Neural crest cell (in vitro differentiated cells): ENCODE measurements around the gene APOD. TPM values are rescaled to one million over a fixed set of nuclear protein-coding genes. Genes with fewer than 3 reads are reported as not detected.
A peak's percentile ranks its signal among the peaks of the same experiment; 100 is the strongest.

Experiments used
- DNase-seq: peaks from one replicate; pipeline ENCODE4 v3.0.0; 2021; ENCODE audit warnings: low read depth, mixed read lengths, low spot score
- H3K27ac Mint-ChIP-seq: one replicate; pipeline ENCODE4 v1.8.0; 2021; ENCODE audit warnings: mild to moderate bottlenecking, mixed read lengths; ENCODE audit not compliant: unreplicated experiment
- H3K27me3 Mint-ChIP-seq: 2 replicates; pipeline ENCODE4 v1.8.0; 2021; ENCODE audit warnings: low read depth, mild to moderate bottlenecking, mixed read lengths
- H3K36me3 Mint-ChIP-seq: 2 replicates; pipeline ENCODE4 v1.8.0; 2021; ENCODE audit warnings: low read depth, mild to moderate bottlenecking, mixed read lengths
- H3K4me1 Mint-ChIP-seq: 2 replicates; pipeline ENCODE4 v1.8.0; 2021; ENCODE audit warnings: mixed read lengths
- H3K4me3 Mint-ChIP-seq: one replicate; pipeline ENCODE4 v1.8.0; 2021; ENCODE audit warnings: mild to moderate bottlenecking, mixed read lengths
- H3K9me3 Mint-ChIP-seq: 2 replicates; pipeline ENCODE4 v1.8.0; 2021; ENCODE audit warnings: mixed read lengths
- CTCF ChIP-seq: fragments of 200-600 bp; sonication (generic); conservative IDR thresholded peaks from 2 replicates; pipeline ENCODE4 v1.5.0; 2021; ENCODE audit warnings: antibody characterized with exemption, mild to moderate bottlenecking
- total RNA-seq: library from RNA; stranded (reverse); gene quantifications from 2 replicates; pipeline ENCODE4 v1.2.1, GENCODE V29; 2021

The APOD gene
- total RNA-seq, 1 donor from 2014 or later, result 1.7 TPM

GRCh38 chr3:195543500-195544229 lies 40.1 kb downstream of the APOD start:
- peaks cover 47% of the 10 kb centered on the region for H3K4me1 Mint-ChIP-seq
- DNase-seq, result no peak
- no peak for TF ChIP-seq CTCF
- peaks cover 33% of the 10 kb centered on the region for H3K27me3 Mint-ChIP-seq
- H3K4me3 Mint-ChIP-seq, result peak overlapping the region; percentile 93
- no peaks in the 10 kb centered on the region for H3K36me3 Mint-ChIP-seq
- H3K9me3 Mint-ChIP-seq, result no peaks in the 10 kb centered on the region
- peak overlapping the region; percentile 79 for H3K27ac Mint-ChIP-seq

GRCh38 chr3:195542698-195543499 lies 40.8 kb downstream of the APOD start, which contains the start of gene PPP1R2:
Gene PPP1R2, minus strand, starts transcription at chr3:195543325. Its CDS starts 300 bp downstream, at chr3:195543025.
- peaks cover 30% of the 10 kb centered on the region for H3K27me3 Mint-ChIP-seq
- no peaks in the 10 kb centered on the region for H3K36me3 Mint-ChIP-seq
- TF ChIP-seq CTCF, result no peak
- peak; percentile 91 for DNase-seq
- no peaks in the 10 kb centered on the region for H3K9me3 Mint-ChIP-seq
- H3K4me3 Mint-ChIP-seq, result peak within 1 kb of the TSS; percentile 93
- peak within 1 kb of the TSS; percentile 91 for H3K27ac Mint-ChIP-seq
- peaks cover 39% of the 10 kb centered on the region for H3K4me1 Mint-ChIP-seq

- no peak for DNase-seq
- H3K9me3 Mint-ChIP-seq, result no peaks in the 10 kb centered on the region
- no peaks in the 10 kb centered on the region for H3K36me3 Mint-ChIP-seq
- H3K4me3 Mint-ChIP-seq, result peak overlapping the region; percentile 93
- TF ChIP-seq CTCF, result no peak
- H3K27me3 Mint-ChIP-seq, result peaks cover 29% of the 10 kb centered on the region
- peaks cover 36% of the 10 kb centered on the region for H3K4me1 Mint-ChIP-seq
- H3K27ac Mint-ChIP-seq, result peak overlapping the region; percentile 58
Measured at GRCh38 chr3:195542316-195542697, 41.4 kb downstream of the APOD start.

GRCh38 chr3:195540511-195540910 lies 43.2 kb downstream of the APOD start:
- H3K4me3 Mint-ChIP-seq, result peak overlapping the region; percentile 80
- peaks cover 39% of the 10 kb centered on the region for H3K4me1 Mint-ChIP-seq
- TF ChIP-seq CTCF, result no peak
- H3K9me3 Mint-ChIP-seq, result peaks cover under 1% of the 10 kb centered on the region
- H3K36me3 Mint-ChIP-seq, result peaks cover under 1% of the 10 kb centered on the region
- no peak for DNase-seq
- H3K27me3 Mint-ChIP-seq, result peaks cover 19% of the 10 kb centered on the region
- no peak overlapping the region for H3K27ac Mint-ChIP-seq

- no peak for DNase-seq
- H3K4me3 Mint-ChIP-seq, result no peak overlapping the region
- H3K4me1 Mint-ChIP-seq, result peaks cover 42% of the 10 kb centered on the region
- no peak for TF ChIP-seq CTCF
- H3K36me3 Mint-ChIP-seq, result peaks cover 6% of the 10 kb centered on the region
- peaks cover 17% of the 10 kb centered on the region for H3K27me3 Mint-ChIP-seq
- no peak overlapping the region for H3K27ac Mint-ChIP-seq
- H3K9me3 Mint-ChIP-seq, result peaks cover 3% of the 10 kb centered on the region
Measured at GRCh38 chr3:195540027-195540426, 43.7 kb downstream of the APOD start.
